SK-N-SH (cell line): Measurements from ENCODE around the gene RPL35A.

Experiments used
- CTCF ChIP-seq: fragments of 200-600 bp; sonication (generic); IDR thresholded peaks from 2 replicates; pipeline ENCODE4 v1.6.1; 2017; ENCODE audit warnings: antibody characterized with exemption, mild to moderate bottlenecking, moderate library complexity
- JUND ChIP-seq: IDR thresholded peaks from 2 replicates; pipeline ENCODE4 v1.4.0; 2012
- MAX ChIP-seq: IDR thresholded peaks from 2 replicates; pipeline ENCODE4 v1.4.0; 2012; ENCODE audit warnings: low read depth
- RCOR1 ChIP-seq: fragments of 150-350 bp; IDR thresholded peaks from 2 replicates; pipeline ENCODE4 v1.6.1; 2017; ENCODE audit warnings: antibody characterized with exemption, low read length
- RXRA ChIP-seq: IDR thresholded peaks from 2 replicates; pipeline ENCODE4 v1.4.0; 2012; ENCODE audit warnings: low read depth, mild to moderate bottlenecking, borderline replicate concordance

- TF ChIP-seq JUND (no peak), CTCF (no peak), RXRA (no peak), RCOR1 (no peak), MAX (no peak)
Measured at GRCh38 chr3:197975311-197975710, 25.3 kb downstream of the RPL35A start.
